ENCODE measurements around the gene TSPAN18. TPM values are rescaled to one million over a fixed set of nuclear protein-coding genes. Genes with fewer than 3 reads are reported as not detected.

The TSPAN18 gene
- total RNA-seq, 4 donors from 2014 or later = 6.7 to 13.1 (median 7.9) TPM

DNA sequence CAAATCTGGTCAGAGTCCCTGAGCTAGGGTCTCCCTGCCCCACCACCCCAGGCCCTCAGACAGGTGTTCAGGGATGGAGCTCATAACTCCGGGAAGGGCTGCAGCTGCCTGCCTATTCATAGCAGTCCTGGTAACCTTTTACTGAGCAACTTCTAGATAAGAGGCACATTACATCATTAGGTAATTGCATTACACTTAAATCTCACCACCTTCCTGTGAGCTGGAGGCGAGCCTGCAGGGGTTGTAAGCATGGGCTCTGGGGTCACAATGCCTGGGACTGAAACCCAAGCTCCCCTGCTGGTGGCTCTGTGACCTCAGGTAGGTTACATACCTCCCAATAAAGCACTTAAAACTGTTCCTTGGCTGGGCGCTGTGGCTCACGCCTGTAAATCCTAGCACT is 201.4 kb downstream of the TSPAN18 start:
- no peak overlapping the region for H3K4me3 ChIP-seq
- no peak for DNase-seq (ENCODE audit: low spot score in 2 of 2)
- peaks cover 0 to 11% (median 0%) of the 10 kb centered on the region in 4 donors for H3K4me1 ChIP-seq
- no peaks in the 10 kb centered on the region for H3K9me3 ChIP-seq
- WGBS, 2 donors = 85 to 92% methylated on average over 4 of the region's 4 CpGs
- peaks cover 0 to 25% (median 0%) of the 10 kb centered on the region in 3 donors for H3K36me3 ChIP-seq
- H3K27ac ChIP-seq = no peak overlapping the region
- H3K27me3 ChIP-seq = no peaks in the 10 kb centered on the region
- no peak for TF ChIP-seq POLR2A (IDR thresholded peaks at IDR 0.05)
- no peak for TF ChIP-seq EP300 (IDR thresholded peaks at IDR 0.05)
- TF ChIP-seq, protein P1, sequence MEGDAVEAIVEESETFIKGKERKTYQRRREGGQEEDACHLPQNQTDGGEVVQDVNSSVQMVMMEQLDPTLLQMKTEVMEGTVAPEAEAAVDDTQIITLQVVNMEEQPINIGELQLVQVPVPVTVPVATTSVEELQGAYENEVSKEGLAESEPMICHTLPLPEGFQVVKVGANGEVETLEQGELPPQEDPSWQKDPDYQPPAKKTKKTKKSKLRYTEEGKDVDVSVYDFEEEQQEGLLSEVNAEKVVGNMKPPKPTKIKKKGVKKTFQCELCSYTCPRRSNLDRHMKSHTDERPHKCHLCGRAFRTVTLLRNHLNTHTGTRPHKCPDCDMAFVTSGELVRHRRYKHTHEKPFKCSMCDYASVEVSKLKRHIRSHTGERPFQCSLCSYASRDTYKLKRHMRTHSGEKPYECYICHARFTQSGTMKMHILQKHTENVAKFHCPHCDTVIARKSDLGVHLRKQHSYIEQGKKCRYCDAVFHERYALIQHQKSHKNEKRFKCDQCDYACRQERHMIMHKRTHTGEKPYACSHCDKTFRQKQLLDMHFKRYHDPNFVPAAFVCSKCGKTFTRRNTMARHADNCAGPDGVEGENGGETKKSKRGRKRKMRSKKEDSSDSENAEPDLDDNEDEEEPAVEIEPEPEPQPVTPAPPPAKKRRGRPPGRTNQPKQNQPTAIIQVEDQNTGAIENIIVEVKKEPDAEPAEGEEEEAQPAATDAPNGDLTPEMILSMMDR (IDR thresholded peaks at IDR 0.05) = no peak

DNA sequence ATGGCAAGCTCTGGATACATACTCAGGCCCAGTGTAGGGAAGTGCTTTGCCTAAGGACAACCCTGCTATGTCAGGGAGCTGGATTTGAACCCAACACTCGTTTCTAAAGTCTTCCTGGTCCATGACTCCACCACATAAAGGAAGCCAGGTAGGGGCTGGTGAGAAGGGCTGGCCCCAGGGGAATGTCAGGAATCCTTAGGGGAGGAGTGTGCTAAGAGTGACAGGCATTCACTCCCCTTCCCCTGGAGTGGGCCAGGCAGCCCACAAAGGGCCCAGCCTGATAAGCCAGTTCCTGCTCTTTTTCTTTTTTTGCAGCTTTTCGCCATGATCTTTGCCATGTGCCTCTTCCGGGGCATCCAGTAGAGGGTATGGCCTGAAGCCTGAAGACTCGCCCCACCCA is 202.1 kb downstream of the TSPAN18 start:
- no peaks in the 10 kb centered on the region for H3K27me3 ChIP-seq
- H3K9me3 ChIP-seq = no peaks in the 10 kb centered on the region
- 70 to 71% methylated on average over 4 of the region's 4 CpGs for WGBS, 2 donors
- no peak for TF ChIP-seq EP300 (IDR thresholded peaks at IDR 0.05)
- TF ChIP-seq, protein P1 (IDR thresholded peaks at IDR 0.05) = no peak
- TF ChIP-seq POLR2A (IDR thresholded peaks at IDR 0.05) = no peak
- peaks cover 0 to 11% (median 0%) of the 10 kb centered on the region in 4 donors for H3K4me1 ChIP-seq
- no peak for DNase-seq (ENCODE audit: low spot score in 2 of 2)
- H3K36me3 ChIP-seq = peaks cover 0 to 20% (median 0%) of the 10 kb centered on the region in 3 donors
- no peak overlapping the region for H3K4me3 ChIP-seq
- no peak overlapping the region for H3K27ac ChIP-seq

DNA sequence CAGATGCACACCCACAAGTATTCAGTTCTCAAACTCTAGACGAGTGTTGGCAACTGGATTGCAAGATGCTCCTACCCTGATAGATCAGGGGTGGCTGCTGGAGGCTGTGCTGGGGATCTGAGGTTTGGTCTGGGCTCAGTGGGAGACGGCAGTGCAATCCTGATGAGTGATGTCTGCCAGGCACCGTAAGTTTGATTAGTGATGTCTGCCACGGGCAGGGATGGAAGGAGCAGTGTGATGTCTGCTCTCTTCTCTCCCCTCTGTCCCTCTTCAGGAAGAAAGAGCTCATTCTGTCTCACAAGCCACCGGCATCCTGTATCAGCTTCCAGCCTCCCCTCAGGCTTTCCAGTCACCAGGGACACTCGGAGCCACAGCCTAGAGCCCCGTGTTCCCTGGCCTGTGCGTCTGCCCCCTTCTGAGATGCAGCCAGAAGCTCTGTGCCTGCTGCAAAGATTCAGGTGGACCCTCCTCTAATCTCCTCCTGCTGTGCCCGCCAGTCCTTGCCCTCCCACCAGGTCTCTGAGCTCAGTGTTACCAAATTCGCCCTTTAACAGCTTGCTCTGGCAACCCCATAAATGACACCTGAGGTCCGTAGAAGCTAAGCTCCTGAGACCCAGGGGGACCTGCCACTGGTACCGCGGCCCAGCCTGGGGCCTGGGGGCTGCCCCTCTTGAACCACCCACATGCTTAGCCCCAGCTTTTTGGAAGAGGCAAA is 204.0 kb downstream of the TSPAN18 start:
- TF ChIP-seq, protein P1 (IDR thresholded peaks at IDR 0.05) = no peak
- peaks cover 0 to 7% (median 0%) of the 10 kb centered on the region in 4 donors for H3K4me1 ChIP-seq
- peaks cover 0 to 37% (median 0%) of the 10 kb centered on the region in 3 donors for H3K36me3 ChIP-seq
- no peak for DNase-seq (ENCODE audit: low spot score in 2 of 2)
- H3K4me3 ChIP-seq = no peak overlapping the region
- no peak overlapping the region for H3K27ac ChIP-seq
- H3K9me3 ChIP-seq = no peaks in the 10 kb centered on the region
- 55 to 59% methylated on average over 13 of the region's 13 CpGs for WGBS, 2 donors
- no peaks in the 10 kb centered on the region for H3K27me3 ChIP-seq

DNA sequence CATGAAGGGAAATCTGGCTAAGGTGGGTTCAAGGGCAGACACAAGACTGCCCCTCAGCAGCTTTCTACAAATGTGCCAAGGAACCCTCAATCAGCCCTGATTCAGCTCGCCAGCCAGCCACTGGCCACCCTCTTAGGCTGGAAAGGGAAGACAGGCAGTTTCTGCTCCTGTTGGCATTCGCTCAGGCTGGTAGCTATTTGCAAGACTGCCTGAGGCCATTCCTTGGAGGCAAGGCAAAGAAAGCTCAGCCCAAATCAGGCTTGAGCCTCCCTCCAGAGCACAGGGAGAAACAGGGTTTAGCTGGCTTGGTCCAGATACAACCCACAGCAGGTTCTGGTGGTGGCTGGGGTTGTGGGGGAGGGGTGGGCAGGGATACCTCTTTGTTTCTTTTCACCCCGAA is 204.7 kb downstream of the TSPAN18 start:
- H3K4me3 ChIP-seq = no peak overlapping the region
- no peak overlapping the region for H3K27ac ChIP-seq
- 82 to 89% methylated on average over 3 of the region's 3 CpGs for WGBS, 2 donors
- no peak for DNase-seq (ENCODE audit: low spot score in 2 of 2)
- no peaks in the 10 kb centered on the region for H3K9me3 ChIP-seq
- no peak for TF ChIP-seq EP300 (IDR thresholded peaks at IDR 0.05)
- TF ChIP-seq POLR2A (IDR thresholded peaks at IDR 0.05) = no peak
- TF ChIP-seq, protein P1 (IDR thresholded peaks at IDR 0.05) = no peak
- peaks cover 0 to 37% (median 0%) of the 10 kb centered on the region in 3 donors for H3K36me3 ChIP-seq
- no peaks in the 10 kb centered on the region for H3K27me3 ChIP-seq
- H3K4me1 ChIP-seq = peaks cover 0 to 2% (median 0%) of the 10 kb centered on the region in 4 donors

DNA sequence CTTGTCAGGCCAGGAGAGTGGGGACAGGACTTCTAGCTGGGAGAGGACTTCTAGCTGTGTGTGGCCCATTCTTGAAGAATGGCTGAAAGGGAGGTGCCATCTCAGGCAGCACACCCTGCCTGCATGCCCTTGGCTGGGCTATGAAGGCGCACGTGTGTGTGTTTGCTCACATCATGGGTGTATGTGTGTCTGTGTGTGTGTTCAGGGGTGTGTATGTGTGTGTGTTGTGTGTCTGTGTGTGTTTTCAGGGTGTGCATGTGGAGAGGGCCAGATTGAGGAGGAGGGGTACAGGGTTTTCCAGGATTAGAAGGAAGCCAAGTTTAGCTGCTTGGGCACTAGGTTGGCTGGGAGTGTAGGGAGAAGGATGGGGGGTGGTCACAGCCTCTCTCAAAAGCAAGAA is 207.3 kb downstream of the TSPAN18 start:
- peaks cover 0 to 10% (median 0%) of the 10 kb centered on the region in 4 donors for H3K4me1 ChIP-seq
- DNase-seq (ENCODE audit: low spot score in 2 of 2) = no peak
- 78 to 83% methylated on average over 2 of the region's 2 CpGs for WGBS, 2 donors

More for the DNA sequence above, 207.3 kb downstream of the TSPAN18 start:
- H3K36me3 ChIP-seq = peaks cover 0 to 40% (median 0%) of the 10 kb centered on the region in 3 donors
- H3K4me3 ChIP-seq = no peak overlapping the region
- H3K9me3 ChIP-seq = no peaks in the 10 kb centered on the region
- TF ChIP-seq, protein P1 (IDR thresholded peaks at IDR 0.05) = no peak
- TF ChIP-seq EP300 (IDR thresholded peaks at IDR 0.05) = no peak
- TF ChIP-seq POLR2A (IDR thresholded peaks at IDR 0.05) = no peak
- no peak overlapping the region for H3K27ac ChIP-seq
- no peaks in the 10 kb centered on the region for H3K27me3 ChIP-seq

All from tibial nerve (tissue), 4 donors.